ENCODE results near the gene MAIP1. TPM values are rescaled to one million over a fixed set of nuclear protein-coding genes. Genes with fewer than 3 reads are reported as not detected.

Gene MAIP1
- total RNA-seq, 1 experiment from 2014 or later = 21.5 TPM

GRCh38 chr2:199988151-199988550 is 32.8 kb downstream of the MAIP1 start:
- DNase-seq (ENCODE audit: low read depth) = no peak

GRCh38 chr2:199989822-199990221 is 34.4 kb downstream of the MAIP1 start:
- DNase-seq (ENCODE audit: low read depth) = no peak

GRCh38 chr2:199991691-199992090 is 36.3 kb downstream of the MAIP1 start:
- no peak for DNase-seq (ENCODE audit: low read depth)

GRCh38 chr2:199992296-199992695 is 36.9 kb downstream of the MAIP1 start:
- no peak for DNase-seq (ENCODE audit: low read depth)

- DNase-seq (ENCODE audit: low read depth) = no peak
Observed at GRCh38 chr2:199994371-199994770, 39.0 kb downstream of the MAIP1 start.

- DNase-seq (ENCODE audit: low read depth) = no peak
Observed at GRCh38 chr2:199994896-199995295, 39.5 kb downstream of the MAIP1 start.

- no peak for DNase-seq (ENCODE audit: low read depth)
Observed at GRCh38 chr2:199997296-199997695, 41.9 kb downstream of the MAIP1 start.

GRCh38 chr2:199999166-199999565 is 43.8 kb downstream of the MAIP1 start:
- DNase-seq (ENCODE audit: low read depth) = no peak

GRCh38 chr2:200000444-200001163 is 45.2 kb downstream of the MAIP1 start:
- no peak for DNase-seq (ENCODE audit: low read depth)

- no peak for DNase-seq (ENCODE audit: low read depth)
Observed at GRCh38 chr2:200003444-200003843, 48.1 kb downstream of the MAIP1 start.

- no peak for DNase-seq (ENCODE audit: low read depth)
Observed at GRCh38 chr2:200005675-200006074, 50.3 kb downstream of the MAIP1 start.

GRCh38 chr2:200007306-200007705 is 51.9 kb downstream of the MAIP1 start:
- no peak for DNase-seq (ENCODE audit: low read depth)

GRCh38 chr2:200012401-200012800 is 57.0 kb downstream of the MAIP1 start:
- no peak for DNase-seq (ENCODE audit: low read depth)

Other genes starting within 250 kb of the MAIP1 start
- gene FTCDNL1, start 104.4 kb upstream of the MAIP1 start, total RNA-seq (2014; rRNA removed; shearing (Covaris generic)) = 0.86 and 1.4 TPM in 2 replicates
- 11.3 and 15.4 TPM in 2 replicates for gene C2orf69, start 44.3 kb upstream of the MAIP1 start, total RNA-seq (2014; rRNA removed; shearing (Covaris generic))
- gene TYW5, start 91 bp upstream of the MAIP1 start, total RNA-seq (2014; rRNA removed; shearing (Covaris generic)) = 6.0 and 7.3 TPM in 2 replicates

Data from Daoy (cell line).